Psoas muscle (tissue), 8 donors: ENCODE measurements around the gene SPAG5. TPM values are rescaled to one million over a fixed set of nuclear protein-coding genes. Genes with fewer than 3 reads are reported as not detected.
"Not testable (repeated sequence)": the region's sequence is repeated elsewhere in the genome, so short reads cannot be mapped to it uniquely, and the experiment has no call there.

ENCODE experiments used
- ATAC-seq, 4 donors: fragments of 200-7000 bp; cut with Tn5 transposase; one replicate each; pipeline ENCODE4 v1.9.1; 2020; ENCODE audit warnings: moderate library complexity in 3 of 4, mild to moderate bottlenecking in 2 of 4
- DNase-seq, 2 donors: peaks; one replicate each; pipeline ENCODE4 v3.0.0-alpha.2; 2020
- H3K27ac ChIP-seq: fragments of 200-600 bp; one replicate; pipeline ENCODE4 v1.8.0; 2022
- H3K27me3 ChIP-seq, 3 donors: fragments of 200-600 bp in 1 of 3; one replicate each; pipeline versions ENCODE4 v1.6.1 to v1.8.0; 2013 to 2022; ENCODE audit warnings: low read length in 2 of 3, mild to moderate bottlenecking in 2 of 3, moderate library complexity in 1 of 3; ENCODE audit not compliant: insufficient read depth in 3 of 3
- H3K36me3 ChIP-seq, 2 donors: fragments of 200-600 bp in 1 of 2; one replicate each; pipeline versions ENCODE4 v1.6.1 to v1.8.0; 2013 to 2022; ENCODE audit warnings: low read depth in 1 of 2, mild to moderate bottlenecking in 1 of 2, moderate library complexity in 1 of 2; ENCODE audit not compliant: insufficient read depth in 1 of 2
- H3K4me1 ChIP-seq: fragments of 200-600 bp; one replicate; pipeline ENCODE4 v1.8.0; 2022
- H3K4me3 ChIP-seq: fragments of 200-600 bp; one replicate; pipeline ENCODE4 v1.8.0; 2022; ENCODE audit warnings: mild to moderate bottlenecking
- H3K9me3 ChIP-seq: fragments of 200-600 bp; one replicate; pipeline ENCODE4 v1.8.0; 2022
- CTCF ChIP-seq: fragments of 200-600 bp; IDR thresholded peaks from one replicate; pipeline ENCODE4 v1.8.0; 2022; ENCODE audit warnings: antibody characterized with exemption
- WGBS, 3 donors: extraction: QIAGEN DNeasy Blood & Tissue Kit; methylation state at CpG; one replicate each; pipeline versions ENCODE4 v1.1.6 to v1.1.7; 2013; 5-methylcytosine and 5-hydroxymethylcytosine counted together
- intact Hi-C, 2 donors: fragments of 100-400 bp; cut with DNase I; formaldehyde crosslinking; loops; one replicate each; pipeline versions ENCODE4 v1.11.0 to v1.14.2; 2022
- polyA plus RNA-seq, 3 donors: library from polyadenylated mRNA; stranded (reverse); fragments of 200-250 nt; gene quantifications; one replicate each; pipeline ENCODE4 v1.2.3, GENCODE V29; 2013
- total RNA-seq, 4 donors: library from RNA; stranded (reverse); fragmentation: NEBNext Ultra II Directional in 2 of 4; extraction: Animal tissue kit (Norgen Biotek cat#: 25700) in 2 of 4; gene quantifications; one replicate each; pipeline versions ENCODE4 v1.2.1 to v1.2.4, GENCODE V29; 2021 to 2023
- donor health status: healthy with polysubstance abuse.
- donor health status: DM: no; HTN: no; CAD: no; lungs with moderate emphysema.
- donor health status: Bipolar disorder and iron deficiency.
- donor health status: healthy.
- donor health status: DM: yes; HTN: yes; CAD: no.
- donor health status: DM: no; HTN: no; CAD: no.
- donor health status: DM: no; HTN: no; CAD: no.
- donor health status: DM: yes; HTN: yes; CAD: no.

SPAG5 gene
- total and polyA plus RNA-seq, 7 donors, result 0.15 to 2.4 (median 1.1) TPM

GRCh38 chr17:28613931-28614381 is 15.1 kb upstream of the SPAG5 start, which contains the start of gene RSKR:
Gene RSKR, minus strand, starts transcription at chr17:28614185. Its CDS starts 24 bp downstream, at chr17:28614161.
- DNase-seq, result no peak
- peak in 2 of 4 donors; percentile 20 to 22 for ATAC-seq
- intact Hi-C loops, result loop anchor here (2.0 to 5.0 kb wide), 2 partner anchors 117 to 119 kb away; no protein-coding TSS in a partner anchor
- WGBS, 3 donors, result 74 to 78% (median 77%) methylated on average over 5 of the region's 5 CpGs
- Histone ChIP-seq H3K27ac (no peak within 1 kb of the TSS), H3K36me3 (peaks cover 20 to 98% of the 10 kb centered on the region in 2 donors), H3K4me3 (no peak within 1 kb of the TSS), H3K27me3 (no peaks in the 10 kb centered on the region), H3K9me3 (no peaks in the 10 kb centered on the region), H3K4me1 (no peaks in the 10 kb centered on the region)
- no peak for TF ChIP-seq CTCF

- TF ChIP-seq CTCF, result peak; percentile 54
- no peaks in the 10 kb centered on the region for H3K9me3 ChIP-seq
- WGBS, 3 donors, result 78 to 81% (median 81%) methylated on average over 6 of the region's 6 CpGs
- no peak overlapping the region for H3K27ac ChIP-seq
- H3K36me3 ChIP-seq, result peaks cover 20 to 98% of the 10 kb centered on the region in 2 donors
- ATAC-seq (peak in 2 of 4 donors; percentile 55 to 57), DNase-seq (no peak)
- no peaks in the 10 kb centered on the region for H3K4me1 ChIP-seq
- H3K4me3 ChIP-seq, result no peak overlapping the region
- intact Hi-C loops, result loop anchor here (2.0 to 5.0 kb wide), 2 partner anchors 116 to 118 kb away; no protein-coding TSS in a partner anchor
- H3K27me3 ChIP-seq, result no peaks in the 10 kb centered on the region
Measured at GRCh38 chr17:28612936-28613872, 14.4 kb upstream of the SPAG5 start.

- no peak for ATAC-seq
- H3K36me3 ChIP-seq, result peaks cover 20 to 95% of the 10 kb centered on the region in 2 donors
- no peaks in the 10 kb centered on the region for H3K4me1 ChIP-seq
- H3K9me3 ChIP-seq, result no peaks in the 10 kb centered on the region
- no peak overlapping the region for H3K27ac ChIP-seq
- H3K4me3 ChIP-seq, result no peak overlapping the region
- 56 to 79% (median 69%) methylated on average over 2 of the region's 2 CpGs for WGBS, 3 donors
- intact Hi-C loops, result loop anchor here (2.0 to 5.0 kb wide), 2 partner anchors 115 to 118 kb away; no protein-coding TSS in a partner anchor
- no peaks in the 10 kb centered on the region for H3K27me3 ChIP-seq
- no peak for DNase-seq
- TF ChIP-seq CTCF, result no peak
Measured at GRCh38 chr17:28612531-28612930, 13.7 kb upstream of the SPAG5 start.

GRCh38 chr17:28610376-28610775 is 11.6 kb upstream of the SPAG5 start:
- intact Hi-C loops, result loop anchor here in 1 of 2 donors (5.0 kb wide), 1 partner anchor 113 kb away; no protein-coding TSS in a partner anchor
- Histone ChIP-seq H3K36me3 (peaks cover 6 to 73% of the 10 kb centered on the region in 2 donors), H3K4me1 (no peaks in the 10 kb centered on the region), H3K9me3 (no peaks in the 10 kb centered on the region), H3K4me3 (no peak overlapping the region), H3K27me3 (no peaks in the 10 kb centered on the region), H3K27ac (no peak overlapping the region)
- no peak for ATAC-seq
- no peak for DNase-seq
- 87 to 91% (median 87%) methylated on average over 8 of the region's 8 CpGs for WGBS, 3 donors
- TF ChIP-seq CTCF, result no peak

GRCh38 chr17:28604031-28604430 is 5.2 kb upstream of the SPAG5 start:
- H3K36me3 ChIP-seq, result peaks cover 0 to 12% of the 10 kb centered on the region in 2 donors
- ATAC-seq, intact Hi-C loops, H3K27me3 ChIP-seq, H3K4me1 ChIP-seq, H3K9me3 ChIP-seq, H3K4me3 ChIP-seq, DNase-seq, H3K27ac ChIP-seq: not testable (repeated sequence)
- WGBS, 3 donors, result 92 to 100% (median 94%) methylated on average over 3 to 31 of the region's 31 CpGs
